CD4-positive, alpha-beta memory T cell (primary cell): ENCODE results near the gene CISTR. TPM values are rescaled to one million over a fixed set of nuclear protein-coding genes. Genes with fewer than 3 reads are reported as not detected.
A peak's percentile ranks its signal among the peaks of the same experiment; 100 is the strongest.
"Not testable (repeated sequence)": the region's sequence is repeated elsewhere in the genome, so short reads cannot be mapped to it uniquely, and the experiment has no call there.

Experiments
- CTCF ChIA-PET: fragments of 350-600 bp; sonication (Branson Sonifier 250); formaldehyde crosslinking; loops from one replicate; lab custom pipeline; 2021; ENCODE audit warnings: inconsistent platforms; ENCODE audit not compliant: partially characterized antibody; lab: Charles Lee
- POLR2A ChIA-PET: fragments of 350-600 bp; sonication (Branson Sonifier 250); formaldehyde crosslinking; loops from one replicate; lab custom pipeline; 2021; ENCODE audit not compliant: partially characterized antibody; lab: Charles Lee
- DNase-seq, 5 donors: peaks; one replicate each; pipeline versions ENCODE4 v3.0.0 to v3.0.0-alpha.2; 2020 to 2022; ENCODE audit warnings: mixed read lengths in 1 of 5
- H3K27ac ChIP-seq: one replicate; pipeline ENCODE4 v1.7.0; 2013; ENCODE audit warnings: low read depth, low read length
- H3K27me3 ChIP-seq: 2 replicates; pipeline ENCODE4 v1.7.0; 2013; ENCODE audit warnings: mild to moderate bottlenecking, low read length, moderate library complexity; ENCODE audit not compliant: insufficient read depth
- H3K36me3 ChIP-seq: 2 replicates; pipeline ENCODE4 v1.7.0; 2013; ENCODE audit warnings: mild to moderate bottlenecking, low read length, moderate library complexity; ENCODE audit not compliant: insufficient read depth
- H3K4me1 ChIP-seq: 2 replicates; pipeline ENCODE4 v1.7.0; 2013; ENCODE audit warnings: mild to moderate bottlenecking, low read length, moderate library complexity; ENCODE audit not compliant: insufficient read depth
- H3K4me3 ChIP-seq, 2 donors: one replicate each; pipeline ENCODE4 v1.7.0; 2013; ENCODE audit warnings: low read length in 2 of 2, mild to moderate bottlenecking in 1 of 2
- H3K9me3 ChIP-seq, 2 donors: one replicate each; pipeline ENCODE4 v1.7.0; 2013; ENCODE audit warnings: low read length in 2 of 2, control low read depth in 1 of 2; ENCODE audit not compliant: control insufficient read depth in 1 of 2
- H3K27ac Mint-ChIP-seq, 7 donors: one replicate each; pipeline ENCODE4 v1.8.0; 2020 to 2021; ENCODE audit warnings: mixed read lengths in 7 of 7, mild to moderate bottlenecking in 6 of 7, inconsistent platforms in 3 of 7, moderate library complexity in 3 of 7
- H3K27me3 Mint-ChIP-seq, 2 donors: one replicate each; pipeline ENCODE4 v1.8.0; 2020 to 2021; ENCODE audit warnings: mixed read lengths in 2 of 2
- H3K36me3 Mint-ChIP-seq, 2 donors: one replicate each; pipeline ENCODE4 v1.8.0; 2020 to 2021; ENCODE audit warnings: mixed read lengths in 2 of 2, inconsistent platforms in 1 of 2, mild to moderate bottlenecking in 1 of 2
- H3K4me1 Mint-ChIP-seq, 4 donors: one replicate each; pipeline ENCODE4 v1.8.0; 2020 to 2021; ENCODE audit warnings: mixed read lengths in 4 of 4, mild to moderate bottlenecking in 1 of 4
- H3K4me3 Mint-ChIP-seq, 8 donors: one replicate each; pipeline ENCODE4 v1.8.0; 2020 to 2021; ENCODE audit warnings: mixed read lengths in 8 of 8, mild to moderate bottlenecking in 7 of 8, moderate library complexity in 6 of 8, inconsistent platforms in 3 of 8
- H3K9me3 Mint-ChIP-seq, 8 donors: one replicate each; pipeline ENCODE4 v1.8.0; 2020 to 2021; ENCODE audit warnings: mixed read lengths in 8 of 8, mild to moderate bottlenecking in 5 of 8, inconsistent platforms in 3 of 8, moderate library complexity in 1 of 8
- intact Hi-C: fragments of 100-400 bp; cut with micrococcal nuclease; formaldehyde crosslinking; loops from one replicate; pipeline ENCODE4 v1.15.1; 2023
- polyA plus RNA-seq, 2 donors: library from polyadenylated mRNA; unstranded; fragments of 300-500 nt; fragmentation: Illumina TruSeq; gene quantifications; one replicate each; pipeline ENCODE4 v1.2.3, GENCODE V29; 2021
- total RNA-seq, 2 experiments: library from RNA; stranded (reverse); gene quantifications; one replicate each; pipeline ENCODE4 v1.2.3, GENCODE V29; 2021

The CISTR gene
- total and polyA plus RNA-seq, 4 experiments from 2014 or later: not detected

- Histone ChIP-seq H3K27me3 (no peaks in the 10 kb centered on the region), H3K36me3 (peaks cover 31% of the 10 kb centered on the region), H3K4me1 (peaks cover 23% of the 10 kb centered on the region), H3K27ac (no peak overlapping the region), H3K4me3 (peak overlapping the region; percentile 72), H3K9me3 (no peaks in the 10 kb centered on the region)
- Mint-ChIP-seq H3K27ac (peak overlapping the region in 5 of 7 donors; percentile 68 to 93 (median 79)), H3K36me3 (peaks cover 40 to 42% of the 10 kb centered on the region in 2 donors), H3K9me3 (no peaks in the 10 kb centered on the region), H3K4me1 (peaks cover 21 to 33% (median 27%) of the 10 kb centered on the region in 4 donors), H3K4me3 (peak overlapping the region; percentile 91 to 100 (median 96)), H3K27me3 (no peaks in the 10 kb centered on the region)
- CTCF ChIA-PET: interaction anchor here (0.6 to 14.1 kb wide), 4 partner anchors 18 to 476 kb away, joined by 5 to 290 read pairs (median 17); no protein-coding TSS in a partner anchor
- POLR2A ChIA-PET: interaction anchor here (2.6 to 4.1 kb wide), 4 partner anchors 12 to 50 kb away, joined by 11 to 31 read pairs (median 22); partner anchors contain the start of genes ATP5MC2 and CISTR
- intact Hi-C loops: loop anchor here (2.0 kb wide), 1 partner anchor 26 kb away; no protein-coding TSS in a partner anchor
- no peak for DNase-seq
These were observed 25.4 kb downstream of the CISTR start for GRCh38 chr12:53726341-53726740.

DNA sequence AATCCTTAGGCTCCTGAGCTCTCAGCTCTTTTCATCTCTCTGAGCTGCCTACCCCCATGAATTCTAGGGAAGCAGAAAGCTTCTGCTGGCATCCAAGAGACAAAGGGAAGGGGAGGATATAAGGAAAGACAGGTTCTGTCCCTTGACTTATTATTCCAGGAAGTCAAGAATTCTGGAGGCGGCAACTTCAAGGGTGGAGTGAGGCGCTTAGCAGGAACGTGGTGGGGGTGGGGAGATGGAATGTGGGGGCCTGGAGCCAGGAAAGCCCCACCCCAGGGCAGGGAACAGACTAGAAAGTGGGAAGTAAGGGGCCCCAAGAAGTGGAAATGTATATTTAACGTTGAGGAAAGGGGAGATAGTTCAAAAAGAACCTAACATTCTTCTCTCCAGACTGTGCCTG, 26.0 kb downstream of the CISTR start:
- peak overlapping the region; percentile 39 to 100 (median 95) for H3K4me3 Mint-ChIP-seq
- H3K27ac Mint-ChIP-seq: peak overlapping the region in 4 of 7 donors; percentile 25 to 84 (median 66)
- H3K4me1 Mint-ChIP-seq: peaks cover 21 to 33% (median 27%) of the 10 kb centered on the region in 4 donors
- ChIA-PET POLR2A (interaction anchor here (1.0 to 4.1 kb wide), 5 partner anchors 9 to 49 kb away, joined by 3 to 31 read pairs (median 21); partner anchors contain the start of genes ATP5MC2 and CISTR), CTCF (interaction anchor here (0.6 to 14.1 kb wide), 4 partner anchors 19 to 476 kb away, joined by 5 to 290 read pairs (median 17); no protein-coding TSS in a partner anchor)
- no peaks in the 10 kb centered on the region for H3K27me3 ChIP-seq
- no peaks in the 10 kb centered on the region for H3K9me3 Mint-ChIP-seq
- H3K27ac ChIP-seq: no peak overlapping the region
- intact Hi-C loops: loop anchor here (2.0 kb wide), 1 partner anchor 25 kb away; no protein-coding TSS in a partner anchor
- DNase-seq: no peak
- H3K4me3 ChIP-seq: no peak overlapping the region
- H3K36me3 ChIP-seq: peaks cover 36% of the 10 kb centered on the region
- no peaks in the 10 kb centered on the region for H3K9me3 ChIP-seq
- peaks cover 23% of the 10 kb centered on the region for H3K4me1 ChIP-seq
- H3K36me3 Mint-ChIP-seq: peaks cover 45 to 46% of the 10 kb centered on the region in 2 donors
- no peaks in the 10 kb centered on the region for H3K27me3 Mint-ChIP-seq

GRCh38 chr12:53722450-53723041, 29.2 kb downstream of the CISTR start:
- H3K36me3 ChIP-seq: peaks cover 51% of the 10 kb centered on the region
- Mint-ChIP-seq H3K36me3 (peaks cover 62 to 64% of the 10 kb centered on the region in 2 donors), H3K9me3 (no peaks in the 10 kb centered on the region), H3K4me3 (no peak overlapping the region), H3K27ac (no peak overlapping the region), H3K4me1 (peaks cover 16 to 23% (median 20%) of the 10 kb centered on the region in 4 donors), H3K27me3 (no peaks in the 10 kb centered on the region)
- DNase-seq: no peak
- no peaks in the 10 kb centered on the region for H3K9me3 ChIP-seq
- H3K4me3 ChIP-seq: no peak overlapping the region
- intact Hi-C loops: no loop called here
- H3K4me1 ChIP-seq: peaks cover 17% of the 10 kb centered on the region
- H3K27me3 ChIP-seq: no peaks in the 10 kb centered on the region
- POLR2A ChIA-PET: no interaction called here
- CTCF ChIA-PET: interaction anchor here (0.7 to 4.6 kb wide), 4 partner anchors 11 to 23 kb away, joined by 4 to 59 read pairs (median 6); no protein-coding TSS in a partner anchor
- H3K27ac ChIP-seq: no peak overlapping the region

DNA sequence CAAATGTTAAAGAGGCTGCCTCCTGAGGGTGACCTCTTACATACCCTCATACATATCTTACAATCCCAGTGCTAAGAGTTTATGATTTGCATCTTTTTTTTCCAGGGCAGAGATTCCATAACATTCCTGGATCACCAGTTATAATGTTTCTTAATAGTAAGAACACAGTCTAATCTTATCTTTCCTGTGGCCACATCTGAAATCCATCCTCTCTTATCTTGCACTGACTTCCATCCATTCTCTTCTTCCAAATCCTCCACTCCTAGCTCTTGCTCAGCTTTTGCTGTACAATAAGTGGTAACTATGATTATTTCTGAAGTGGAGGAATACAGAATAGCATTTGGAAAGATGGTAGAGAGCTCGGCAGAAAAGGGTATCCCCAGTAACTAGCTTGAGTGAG, 30.8 kb downstream of the CISTR start:
- H3K4me3 Mint-ChIP-seq: no peak overlapping the region
- no peaks in the 10 kb centered on the region for H3K9me3 Mint-ChIP-seq
- no peaks in the 10 kb centered on the region for H3K27me3 Mint-ChIP-seq
- no peaks in the 10 kb centered on the region for H3K9me3 ChIP-seq
- ChIA-PET POLR2A (no interaction called here), CTCF (interaction anchor here (1.2 to 4.6 kb wide), 3 partner anchors 13 to 24 kb away, joined by 6 to 59 read pairs (median 8); no protein-coding TSS in a partner anchor)
- no peaks in the 10 kb centered on the region for H3K27me3 ChIP-seq
- intact Hi-C loops: no loop called here
- H3K4me1 ChIP-seq: peaks cover 8% of the 10 kb centered on the region
- no peak overlapping the region for H3K27ac ChIP-seq
- H3K27ac Mint-ChIP-seq: peak overlapping the region in 2 of 7 donors; percentile 10 to 63
- H3K4me1 Mint-ChIP-seq: peaks cover 6 to 7% (median 7%) of the 10 kb centered on the region in 4 donors
- DNase-seq: no peak
- peaks cover 57% of the 10 kb centered on the region for H3K36me3 ChIP-seq
- H3K4me3 ChIP-seq: no peak overlapping the region
- H3K36me3 Mint-ChIP-seq: peaks cover 69 to 75% of the 10 kb centered on the region in 2 donors

DNA sequence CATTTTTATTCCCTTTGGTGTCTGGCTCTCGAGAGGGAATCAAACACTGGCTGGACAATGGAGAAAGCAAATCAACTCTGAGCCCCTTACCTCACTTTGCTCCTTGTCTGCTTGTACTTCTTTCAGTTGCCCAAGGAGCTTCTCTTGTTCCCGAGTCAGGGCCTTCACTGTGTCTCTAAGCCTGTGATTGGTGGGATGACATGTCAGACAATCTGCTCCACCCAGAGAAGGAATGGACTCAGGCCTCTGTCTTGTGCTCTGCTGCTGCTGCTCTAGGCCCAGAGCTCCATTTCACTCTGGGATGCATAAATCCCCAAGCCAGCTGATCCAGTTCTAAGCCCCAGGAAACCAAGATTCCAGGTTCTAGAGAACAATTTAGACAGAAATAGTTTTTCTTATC, 32.1 kb downstream of the CISTR start:
- H3K27me3 Mint-ChIP-seq: no peaks in the 10 kb centered on the region
- peaks cover 0 to 2% (median under 1%) of the 10 kb centered on the region in 4 donors for H3K4me1 Mint-ChIP-seq
- Histone ChIP-seq H3K27me3 (no peaks in the 10 kb centered on the region), H3K4me1 (no peaks in the 10 kb centered on the region), H3K27ac (no peak overlapping the region), H3K4me3 (no peak overlapping the region), H3K36me3 (peaks cover 67% of the 10 kb centered on the region), H3K9me3 (no peaks in the 10 kb centered on the region)
- H3K27ac Mint-ChIP-seq: peak overlapping the region in 1 of 7 donors; percentile 4
- H3K36me3 Mint-ChIP-seq: peaks cover 74 to 78% of the 10 kb centered on the region in 2 donors
- no peak overlapping the region for H3K4me3 Mint-ChIP-seq
- no peaks in the 10 kb centered on the region for H3K9me3 Mint-ChIP-seq
- POLR2A ChIA-PET: interaction anchor here (1.2 kb wide), 1 partner anchor 8 kb away, joined by 3 read pairs; the partner anchor contains the start of gene CALCOCO1
- intact Hi-C loops: no loop called here
- CTCF ChIA-PET: interaction anchor here (1.3 to 4.6 kb wide), 3 partner anchors 17 to 35 kb away, joined by 3 to 59 read pairs (median 8); no protein-coding TSS in a partner anchor
- DNase-seq: no peak

DNA sequence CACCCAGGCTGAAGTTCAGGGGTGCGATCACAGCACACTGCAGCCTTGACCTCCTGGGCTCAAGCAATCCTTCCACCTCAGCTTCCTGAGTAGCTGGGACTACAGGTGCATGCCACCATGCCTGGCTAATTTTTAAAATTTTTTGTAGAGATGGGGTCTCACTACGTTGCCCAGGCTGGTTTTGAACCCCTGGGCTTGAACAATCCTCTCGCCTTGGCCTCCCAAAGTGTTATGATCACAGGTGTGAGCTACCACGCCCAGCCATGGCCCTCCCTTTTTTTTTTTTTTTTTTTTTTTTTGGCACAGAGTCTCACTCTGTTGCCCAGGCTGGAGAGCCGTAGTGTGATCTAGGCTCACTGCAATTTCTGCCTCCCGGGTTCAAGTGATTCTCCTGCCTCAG, 33.2 kb downstream of the CISTR start:
- H3K4me1 ChIP-seq, H3K9me3 Mint-ChIP-seq, intact Hi-C loops, DNase-seq, H3K27me3 ChIP-seq, H3K4me3 ChIP-seq, H3K27ac ChIP-seq, H3K4me1 Mint-ChIP-seq, H3K4me3 Mint-ChIP-seq, H3K27ac Mint-ChIP-seq, H3K9me3 ChIP-seq, H3K27me3 Mint-ChIP-seq: not testable (repeated sequence)
- POLR2A ChIA-PET: interaction anchor here (1.2 kb wide), 1 partner anchor 9 kb away, joined by 3 read pairs; the partner anchor contains the start of gene CALCOCO1
- peaks cover 73 to 79% of the 10 kb centered on the region in 2 donors for H3K36me3 Mint-ChIP-seq
- H3K36me3 ChIP-seq: peaks cover 64% of the 10 kb centered on the region
- CTCF ChIA-PET: interaction anchor here (1.3 to 4.6 kb wide), 3 partner anchors 16 to 34 kb away, joined by 3 to 59 read pairs (median 8); no protein-coding TSS in a partner anchor

DNA sequence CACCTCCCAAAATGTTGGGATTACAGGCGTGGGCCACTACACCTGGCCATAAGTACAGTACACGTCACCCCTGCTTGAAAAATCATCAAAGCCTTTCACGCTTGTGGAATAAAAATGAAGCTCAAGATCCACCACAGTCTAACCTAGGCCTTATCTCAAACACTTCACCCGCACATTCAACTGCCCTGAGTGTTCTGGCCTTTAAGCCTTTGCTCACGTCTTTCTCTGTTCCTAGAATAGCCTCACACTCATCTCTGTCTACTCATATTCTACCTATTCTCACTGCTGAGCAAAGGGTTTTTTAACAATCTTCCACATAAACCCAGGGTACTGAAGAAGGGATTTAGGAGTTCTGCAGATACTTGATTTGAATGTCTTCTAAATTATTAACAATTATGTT, 34.5 kb downstream of the CISTR start:
- H3K4me3 ChIP-seq: no peak overlapping the region
- H3K4me1 ChIP-seq: no peaks in the 10 kb centered on the region
- Mint-ChIP-seq H3K27me3 (no peaks in the 10 kb centered on the region), H3K27ac (no peak overlapping the region), H3K36me3 (peaks cover 72 to 78% of the 10 kb centered on the region in 2 donors), H3K4me1 (peaks cover 0 to 2% (median 0%) of the 10 kb centered on the region in 4 donors), H3K4me3 (no peak overlapping the region), H3K9me3 (no peaks in the 10 kb centered on the region)
- no peak overlapping the region for H3K27ac ChIP-seq
- ChIA-PET POLR2A (no interaction called here), CTCF (interaction anchor here (1.7 to 3.0 kb wide), 3 partner anchors 15 to 29 kb away, joined by 6 to 22 read pairs (median 16); no protein-coding TSS in a partner anchor)
- H3K36me3 ChIP-seq: peaks cover 53% of the 10 kb centered on the region
- no peaks in the 10 kb centered on the region for H3K27me3 ChIP-seq
- intact Hi-C loops: no loop called here
- H3K9me3 ChIP-seq: no peaks in the 10 kb centered on the region
- DNase-seq: no peak
